Activated CD8-positive, alpha-beta T cell treated with anti-CD3 and anti-CD28 coated beads, Interleukin-2, amount 10 ng/mL, durations not matched to agents 7 days and 5 days (primary cell): ENCODE measurements around the gene MATCAP1. TPM values are rescaled to one million over a fixed set of nuclear protein-coding genes. Genes with fewer than 3 reads are reported as not detected.
A peak's percentile ranks its signal among the peaks of the same experiment; 100 is the strongest.

Experiments used
- ATAC-seq: fragments of 150-1000 bp; cut with Tn5 transposase; one replicate; pipeline ENCODE4 v1.10.0; 2021; ENCODE audit warnings: moderate library complexity
- CTCF ChIA-PET: fragments of 350-600 bp; sonication (Branson Sonifier 250); formaldehyde crosslinking; loops from one replicate; lab custom pipeline; 2021; ENCODE audit warnings: antibody characterized with exemption; lab: Charles Lee
- POLR2A ChIA-PET: fragments of 350-600 bp; sonication (Branson Sonifier 250); formaldehyde crosslinking; loops from one replicate; lab custom pipeline; 2021; ENCODE audit warnings: antibody characterized with exemption; lab: Charles Lee
- DNase-seq: peaks from one replicate; pipeline ENCODE4 v3.0.0-alpha.2; 2020
- H3K27ac Mint-ChIP-seq: one replicate; pipeline ENCODE4 v1.8.0; 2021; ENCODE audit warnings: mild to moderate bottlenecking, mixed read lengths
- H3K27me3 Mint-ChIP-seq: one replicate; pipeline ENCODE4 v1.8.0; 2021; ENCODE audit warnings: low read depth, mixed read lengths
- H3K36me3 Mint-ChIP-seq: one replicate; pipeline ENCODE4 v1.8.0; 2021; ENCODE audit warnings: low read depth, mixed read lengths
- H3K4me1 Mint-ChIP-seq: one replicate; pipeline ENCODE4 v1.8.0; 2021; ENCODE audit warnings: low read depth, mixed read lengths
- H3K4me3 Mint-ChIP-seq: one replicate; pipeline ENCODE4 v1.8.0; 2021; ENCODE audit warnings: mild to moderate bottlenecking, mixed read lengths
- H3K9me3 Mint-ChIP-seq: one replicate; pipeline ENCODE4 v1.8.0; 2022; ENCODE audit warnings: mixed read lengths; ENCODE audit not compliant: insufficient read depth
- microRNA-seq: library from miRNA; unstranded; fragments of <30 nt; microRNA quantifications from one replicate; pipeline ENCODE4 v1.2.0, GENCODE V29; 2022
- total RNA-seq, 2 experiments: library from RNA; stranded (reverse); gene quantifications; one replicate each; pipeline ENCODE4 v1.2.3, GENCODE V29; 2021

MATCAP1 gene
- total RNA-seq, 2 experiments from 2014 or later = 43.3 to 48.2 TPM

DNA sequence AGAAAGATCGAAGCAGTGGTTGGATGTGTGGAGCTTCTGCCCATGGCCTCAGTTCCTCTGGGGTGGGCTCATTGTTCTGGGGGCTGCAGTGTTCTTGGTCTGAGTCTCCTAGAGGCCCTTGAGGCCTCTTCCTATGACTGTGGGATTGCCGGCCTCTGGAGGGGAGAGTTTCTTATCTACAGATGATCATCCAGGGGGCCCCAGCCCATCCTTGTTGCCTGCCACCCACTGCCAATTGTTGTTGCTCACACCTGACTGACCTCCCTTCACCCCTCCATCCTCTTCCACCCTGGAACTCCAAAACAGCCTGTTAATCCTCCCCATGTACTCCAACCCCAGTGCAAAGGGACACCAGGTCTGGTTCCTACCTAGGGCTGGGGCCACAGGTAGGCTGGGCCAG is 38.8 kb downstream of the MATCAP1 start:
- no peak overlapping the region for H3K4me3 Mint-ChIP-seq
- DNase-seq (no peak), ATAC-seq (no peak)
- H3K36me3 Mint-ChIP-seq = peaks cover 55% of the 10 kb centered on the region
- H3K9me3 Mint-ChIP-seq = no peaks in the 10 kb centered on the region
- ChIA-PET CTCF (interaction anchor here (0.9 to 3.0 kb wide), 2 partner anchors 10 to 127 kb away, joined by 3 to 13 read pairs; no protein-coding TSS in a partner anchor), POLR2A (no interaction called here)
- H3K27ac Mint-ChIP-seq = no peak overlapping the region
- H3K27me3 Mint-ChIP-seq = no peaks in the 10 kb centered on the region
- H3K4me1 Mint-ChIP-seq = peaks cover 3% of the 10 kb centered on the region

DNA sequence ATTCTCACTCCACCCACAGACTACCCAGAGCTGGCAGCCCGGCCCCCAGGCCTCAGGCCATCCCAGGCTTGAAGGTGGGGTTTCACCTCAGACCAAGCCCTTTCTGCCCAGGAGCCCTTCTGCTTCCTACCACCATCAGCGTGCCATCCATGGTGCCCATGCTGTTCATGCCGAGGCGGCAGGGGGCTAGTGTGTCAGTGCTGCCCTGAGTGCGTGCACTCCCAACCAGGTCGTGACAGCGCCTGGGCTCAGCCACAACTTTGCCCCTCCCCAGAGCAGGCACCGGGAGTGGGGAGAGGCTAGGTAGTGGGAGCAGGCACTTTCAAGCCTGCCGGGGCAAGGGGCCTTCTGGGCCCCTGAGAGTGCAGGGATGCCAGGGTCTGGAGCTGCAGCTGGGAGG is 41.4 kb downstream of the MATCAP1 start:
- no peak overlapping the region for H3K27ac Mint-ChIP-seq
- POLR2A ChIA-PET = no interaction called here
- CTCF ChIA-PET = no interaction called here
- no peaks in the 10 kb centered on the region for H3K4me1 Mint-ChIP-seq
- H3K27me3 Mint-ChIP-seq = no peaks in the 10 kb centered on the region
- H3K9me3 Mint-ChIP-seq = no peaks in the 10 kb centered on the region
- DNase-seq (no peak), ATAC-seq (no peak)
- no peak overlapping the region for H3K4me3 Mint-ChIP-seq
- H3K36me3 Mint-ChIP-seq = peaks cover 44% of the 10 kb centered on the region

DNA sequence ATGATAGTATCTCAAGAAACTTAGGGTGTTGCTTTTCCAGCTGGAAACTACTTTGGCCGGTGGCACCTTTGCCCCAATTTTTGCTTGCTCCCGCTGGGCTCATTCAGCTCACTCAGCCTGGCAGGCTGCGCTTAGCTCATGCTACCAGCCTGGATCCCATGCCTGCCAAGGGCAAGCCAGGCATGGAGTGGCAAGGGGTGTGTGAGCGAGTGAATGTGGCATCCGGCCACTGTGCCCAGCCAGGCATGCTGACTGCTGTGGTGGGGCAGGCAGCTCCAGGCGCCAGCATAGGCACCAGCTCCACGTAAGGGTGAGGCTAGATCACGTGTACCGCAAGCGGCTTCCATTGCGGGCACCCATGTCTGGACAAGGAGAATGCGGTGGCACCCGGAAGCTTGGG is 42.4 kb downstream of the MATCAP1 start:
- Mint-ChIP-seq H3K27ac (no peak overlapping the region), H3K4me3 (no peak overlapping the region), H3K36me3 (peaks cover 44% of the 10 kb centered on the region), H3K9me3 (no peaks in the 10 kb centered on the region), H3K4me1 (no peaks in the 10 kb centered on the region), H3K27me3 (no peaks in the 10 kb centered on the region)
- ATAC-seq (no peak), DNase-seq (no peak)
- POLR2A ChIA-PET = interaction anchor here (0.7 to 0.9 kb wide), 3 partner anchors 17 to 51 kb away, joined by 3 to 4 read pairs (median 4); no protein-coding TSS in a partner anchor
- CTCF ChIA-PET = interaction anchor here (0.9 to 4.1 kb wide), 6 partner anchors 9 to 246 kb away, joined by 3 to 22 read pairs (median 4); no protein-coding TSS in a partner anchor

DNA sequence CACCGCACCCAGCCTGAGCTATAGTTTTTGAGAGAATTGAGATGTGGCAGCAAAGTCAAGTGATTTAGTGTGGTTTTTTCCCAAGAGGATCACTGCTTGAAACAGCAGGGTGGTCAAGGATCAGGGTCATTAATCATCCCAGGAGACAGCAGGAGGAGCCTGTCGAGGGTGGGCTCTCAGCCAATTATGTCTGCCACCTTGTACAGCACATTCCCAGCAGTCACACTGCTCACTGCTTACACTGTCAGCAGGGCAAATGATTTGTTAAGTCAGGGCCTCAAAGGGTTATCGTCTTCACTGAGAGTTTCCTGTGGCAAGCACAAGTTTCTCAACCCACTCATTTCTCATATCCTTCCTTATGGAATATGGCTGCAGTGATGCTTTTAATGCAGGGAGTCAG is 46.2 kb downstream of the MATCAP1 start:
- ATAC-seq = no peak
- DNase-seq = no peak
- Mint-ChIP-seq H3K9me3 (no peaks in the 10 kb centered on the region), H3K4me3 (no peak overlapping the region), H3K36me3 (peaks cover 39% of the 10 kb centered on the region), H3K27me3 (no peaks in the 10 kb centered on the region), H3K27ac (no peak overlapping the region), H3K4me1 (no peaks in the 10 kb centered on the region)
- CTCF ChIA-PET = interaction anchor here (1.9 kb wide), 1 partner anchor 18 kb away, joined by 7 read pairs; no protein-coding TSS in a partner anchor
- POLR2A ChIA-PET = interaction anchor here (0.9 kb wide), 1 partner anchor 9 kb away, joined by 3 read pairs; no protein-coding TSS in a partner anchor

DNA sequence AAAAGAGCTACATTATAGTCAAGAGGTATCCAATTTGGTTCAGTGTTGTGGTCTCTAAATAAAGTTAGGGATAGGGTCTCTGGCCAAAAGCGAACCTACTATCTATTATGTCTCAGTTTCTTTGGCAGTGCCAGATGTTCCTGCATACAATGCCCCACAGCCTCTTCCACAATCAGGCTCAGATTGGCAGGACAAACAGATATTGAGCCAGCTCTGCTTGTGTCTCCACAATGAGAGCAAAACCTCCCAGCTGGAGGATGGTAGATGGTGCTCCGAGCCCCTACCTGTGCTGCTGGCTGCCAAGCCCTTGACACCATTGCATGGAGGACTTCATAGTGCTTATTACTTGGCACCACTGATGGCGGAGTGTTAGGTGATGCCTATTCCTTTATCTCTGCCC is 54.3 kb downstream of the MATCAP1 start:
- H3K9me3 Mint-ChIP-seq = no peaks in the 10 kb centered on the region
- no peaks in the 10 kb centered on the region for H3K27me3 Mint-ChIP-seq
- H3K4me3 Mint-ChIP-seq = no peak overlapping the region
- POLR2A ChIA-PET = interaction anchor here (0.6 to 1.0 kb wide), 2 partner anchors 9 to 17 kb away, joined by 3 to 6 read pairs; no protein-coding TSS in a partner anchor
- no peaks in the 10 kb centered on the region for H3K4me1 Mint-ChIP-seq
- CTCF ChIA-PET = interaction anchor here (1.0 to 2.6 kb wide), 6 partner anchors 10 to 111 kb away, joined by 3 to 14 read pairs (median 4); partner anchors contain the start of genes FBXL8 and TRADD
- H3K36me3 Mint-ChIP-seq = peaks cover 36% of the 10 kb centered on the region
- ATAC-seq (no peak), DNase-seq (no peak)
- H3K27ac Mint-ChIP-seq = no peak overlapping the region

DNA sequence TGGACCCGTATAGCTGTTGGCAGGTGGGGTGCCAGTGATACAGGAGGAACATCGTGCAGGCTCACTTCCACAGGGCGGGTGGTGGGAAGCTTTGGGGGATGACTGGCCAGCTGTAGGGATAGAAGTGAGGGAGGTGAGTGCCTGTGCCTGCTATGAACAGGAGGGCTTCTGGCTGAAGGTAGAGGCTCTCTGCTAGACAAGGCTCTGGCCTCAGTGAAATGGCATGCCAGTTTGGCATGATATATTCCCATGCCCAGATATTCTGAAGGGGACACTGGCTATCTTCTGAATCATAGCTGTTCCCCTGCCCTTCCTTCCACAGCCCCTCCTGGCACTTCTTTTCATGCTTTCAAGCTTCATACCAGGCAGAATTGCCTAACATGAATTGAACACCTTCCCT is 54.9 kb downstream of the MATCAP1 start:
- ChIA-PET POLR2A (interaction anchor here (1.0 kb wide), 1 partner anchor 9 kb away, joined by 3 read pairs; no protein-coding TSS in a partner anchor), CTCF (interaction anchor here (1.0 to 2.6 kb wide), 4 partner anchors 9 to 111 kb away, joined by 3 to 14 read pairs (median 4); no protein-coding TSS in a partner anchor)
- H3K27me3 Mint-ChIP-seq = no peaks in the 10 kb centered on the region
- no peaks in the 10 kb centered on the region for H3K4me1 Mint-ChIP-seq
- no peak overlapping the region for H3K4me3 Mint-ChIP-seq
- H3K27ac Mint-ChIP-seq = no peak overlapping the region
- H3K36me3 Mint-ChIP-seq = peaks cover 32% of the 10 kb centered on the region
- ATAC-seq (no peak), DNase-seq (no peak)
- H3K9me3 Mint-ChIP-seq = no peaks in the 10 kb centered on the region

DNA sequence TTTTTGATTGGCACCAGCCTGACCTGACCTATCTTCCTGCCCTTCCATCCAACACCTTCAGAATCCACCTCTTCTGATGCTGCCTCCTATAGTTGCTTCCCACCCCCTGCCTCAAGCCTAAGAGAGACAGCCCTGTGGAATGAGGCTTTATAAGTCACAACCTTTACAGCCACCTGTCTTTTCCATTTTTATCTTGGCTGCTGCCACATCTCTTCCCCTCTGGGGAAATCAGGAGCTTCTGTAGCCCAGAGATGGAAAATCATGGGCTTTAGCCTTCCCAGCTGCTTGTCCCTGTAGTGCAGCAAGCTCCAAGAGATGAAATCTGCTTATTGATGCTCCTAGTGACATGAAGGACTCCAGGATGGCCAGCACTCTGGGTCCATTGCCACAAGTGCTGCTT is 55.3 kb downstream of the MATCAP1 start:
- DNase-seq = no peak
- CTCF ChIA-PET = interaction anchor here (1.0 to 2.6 kb wide), 4 partner anchors 9 to 110 kb away, joined by 3 to 14 read pairs (median 5); partner anchors contain the start of gene B3GNT9
- ATAC-seq = no peak
- no peak overlapping the region for H3K27ac Mint-ChIP-seq
- peaks cover 33% of the 10 kb centered on the region for H3K36me3 Mint-ChIP-seq
- H3K27me3 Mint-ChIP-seq = no peaks in the 10 kb centered on the region
- H3K9me3 Mint-ChIP-seq = no peaks in the 10 kb centered on the region
- H3K4me1 Mint-ChIP-seq = no peaks in the 10 kb centered on the region
- POLR2A ChIA-PET = interaction anchor here (1.0 kb wide), 1 partner anchor 10 kb away, joined by 3 read pairs; no protein-coding TSS in a partner anchor
- no peak overlapping the region for H3K4me3 Mint-ChIP-seq

Small RNA genes lying within 50 kb of the gene (microRNA-seq; reads per million reads assigned to microRNA genes)
- 39.6 reads per million, percentile 47 among the genes with 10 or more reads in this experiment for gene MIR328

Other genes starting within 250 kb of the MATCAP1 start
- 100 to 1,000 TPM; 115 to 126 TPM for gene CIAO2B, start 249.6 kb downstream of the MATCAP1 start, total RNA-seq
- gene CES2, start 248.4 kb downstream of the MATCAP1 start, total RNA-seq = 10 to 100 TPM; 29.7 to 34.0 TPM
- 1 to 10 TPM; 2.4 to 4.3 TPM for gene CES3, start 222.7 kb downstream of the MATCAP1 start, total RNA-seq
- 10 to 100 TPM; 10.5 to 12.0 TPM for gene CES4A, start 195.4 kb downstream of the MATCAP1 start, total RNA-seq
- gene CBFB, start 154.8 kb downstream of the MATCAP1 start, total RNA-seq = 100 to 1,000 TPM; 235 to 241 TPM
- gene PHAF1, start 74.0 kb downstream of the MATCAP1 start, total RNA-seq = 10 to 100 TPM; 16.5 TPM
- 1 to 10 TPM; 6.6 to 7.2 TPM for gene B3GNT9, start 33.0 kb downstream of the MATCAP1 start, total RNA-seq
- 10 to 100 TPM; 39.2 to 40.7 TPM for gene TRADD, start 24.1 kb downstream of the MATCAP1 start, total RNA-seq
- gene FBXL8, start 24.0 kb downstream of the MATCAP1 start, total RNA-seq = 10 to 100 TPM; 22.7 to 24.8 TPM
- 10 to 100 TPM; 31.5 to 34.4 TPM for gene HSF4, start 19.2 kb downstream of the MATCAP1 start, total RNA-seq
- gene NOL3, start 13.4 kb downstream of the MATCAP1 start, total RNA-seq = 1 to 10 TPM; 7.4 to 8.2 TPM
- gene EXOC3L1, start 6.2 kb upstream of the MATCAP1 start, total RNA-seq = not detected
- 100 to 1,000 TPM; 134 to 138 TPM for gene E2F4, start 8.2 kb upstream of the MATCAP1 start, total RNA-seq
- 1 to 10 TPM; 7.2 to 8.0 TPM for gene ELMO3, start 15.2 kb upstream of the MATCAP1 start, total RNA-seq
- 10 to 100 TPM; 33.7 TPM for gene TMEM208, start 43.2 kb upstream of the MATCAP1 start, total RNA-seq
- 100 to 1,000 TPM in 1 of 2 experiments, 10 to 100 TPM in 1; 93.4 to 101 TPM for gene FHOD1, start 63.5 kb upstream of the MATCAP1 start, total RNA-seq
- 1 to 10 TPM; 3.1 to 4.1 TPM for gene SLC9A5, start 65.0 kb upstream of the MATCAP1 start, total RNA-seq
- 10 to 100 TPM; 13.6 to 16.3 TPM for gene PLEKHG4, start 95.6 kb upstream of the MATCAP1 start, total RNA-seq
- 1 to 10 TPM in 1 of 2 experiments, under 1 TPM in 1; 0.65 to 1.1 TPM for gene KCTD19, start 142.8 kb upstream of the MATCAP1 start, total RNA-seq
- gene LRRC36, start 142.9 kb upstream of the MATCAP1 start, total RNA-seq = not detected
- not detected for gene TPPP3, start 209.5 kb upstream of the MATCAP1 start, total RNA-seq
- gene ZDHHC1, start 232.5 kb upstream of the MATCAP1 start, total RNA-seq = under 1 TPM in 1 of 2 experiments, not detected in 1; 0.26 TPM
- not detected for gene HSD11B2, start 247.2 kb upstream of the MATCAP1 start, total RNA-seq